Body of pancreas (tissue), 4 donors: ENCODE data around the gene CCDC127.

Experiments
- CTCF ChIP-seq, 7 experiments: fragments of 450-650 bp in 4 of 7; fragments of 200-600 bp in 3 of 7; sonication (generic) in 3 of 7; IDR thresholded peaks; one replicate each; pipeline ENCODE4 v1.5.1; 2016 to 2019; ENCODE audit warnings: antibody characterized with exemption in 7 of 7
- POLR2A ChIP-seq, 3 donors: fragments of 450-650 bp; IDR thresholded peaks; one replicate each; pipeline ENCODE4 v1.6.1; 2016; ENCODE audit warnings: antibody characterized with exemption in 3 of 3, mild to moderate bottlenecking in 2 of 3

GRCh38 chr5:191036-191948 lies 26.7 kb downstream of the CCDC127 start, which contains the start of gene LRRC14B:
- TF ChIP-seq POLR2A (IDR thresholded peaks at IDR 0.05) = peak in 1 of 3 donors; percentile 13
- no peak for TF ChIP-seq CTCF (IDR thresholded peaks at IDR 0.05)
